Measurements from ENCODE around the gene TMEM150C.

- TF ChIP-seq, protein P1, sequence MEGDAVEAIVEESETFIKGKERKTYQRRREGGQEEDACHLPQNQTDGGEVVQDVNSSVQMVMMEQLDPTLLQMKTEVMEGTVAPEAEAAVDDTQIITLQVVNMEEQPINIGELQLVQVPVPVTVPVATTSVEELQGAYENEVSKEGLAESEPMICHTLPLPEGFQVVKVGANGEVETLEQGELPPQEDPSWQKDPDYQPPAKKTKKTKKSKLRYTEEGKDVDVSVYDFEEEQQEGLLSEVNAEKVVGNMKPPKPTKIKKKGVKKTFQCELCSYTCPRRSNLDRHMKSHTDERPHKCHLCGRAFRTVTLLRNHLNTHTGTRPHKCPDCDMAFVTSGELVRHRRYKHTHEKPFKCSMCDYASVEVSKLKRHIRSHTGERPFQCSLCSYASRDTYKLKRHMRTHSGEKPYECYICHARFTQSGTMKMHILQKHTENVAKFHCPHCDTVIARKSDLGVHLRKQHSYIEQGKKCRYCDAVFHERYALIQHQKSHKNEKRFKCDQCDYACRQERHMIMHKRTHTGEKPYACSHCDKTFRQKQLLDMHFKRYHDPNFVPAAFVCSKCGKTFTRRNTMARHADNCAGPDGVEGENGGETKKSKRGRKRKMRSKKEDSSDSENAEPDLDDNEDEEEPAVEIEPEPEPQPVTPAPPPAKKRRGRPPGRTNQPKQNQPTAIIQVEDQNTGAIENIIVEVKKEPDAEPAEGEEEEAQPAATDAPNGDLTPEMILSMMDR (IDR thresholded peaks at IDR 0.05; ENCODE audit: insufficient read depth, low read length, poor library complexity, severe bottlenecking), result no peak
- TF ChIP-seq EZH2phosphoT487 (conservative IDR thresholded peaks at IDR 0.05; ENCODE audit: low read length), result no peak
These were observed 82.2 kb downstream of the TMEM150C start for GRCh38 chr4:82479562-82479961.

Data from SU-DHL-6 (cell line).